CD4-positive, alpha-beta T cell (primary cell): ENCODE data around the gene TPO. TPM values are rescaled to one million over a fixed set of nuclear protein-coding genes. Genes with fewer than 3 reads are reported as not detected.

Source experiments
- ATAC-seq: fragments of 200-7000 bp; cut with Tn5 transposase; one replicate; pipeline ENCODE4 v1.10.0; 2022; ENCODE audit warnings: mild to moderate bottlenecking; ENCODE audit not compliant: poor library complexity
- CTCF ChIA-PET: fragments of 350-600 bp; sonication (Branson Sonifier 250); formaldehyde crosslinking; loops from one replicate; lab custom pipeline; 2021; ENCODE audit warnings: antibody characterized with exemption, inconsistent platforms; lab: Charles Lee
- POLR2A ChIA-PET: fragments of 350-600 bp; sonication (Branson Sonifier 250); formaldehyde crosslinking; loops from one replicate; lab custom pipeline; 2021; ENCODE audit warnings: antibody characterized with exemption, inconsistent platforms; lab: Charles Lee
- DNase-seq, 14 experiments: peaks; one replicate each; pipeline ENCODE4 v3.0.0-alpha.2; 2013 to 2020; ENCODE audit warnings: mixed read lengths in 2 of 14
- H3K27ac ChIP-seq, 2 donors: one replicate each; pipeline versions ENCODE4 v1.5.1 to v1.7.0; 2013; ENCODE audit warnings: low read length in 2 of 2, low read depth in 1 of 2, mild to moderate bottlenecking in 1 of 2
- H3K27me3 ChIP-seq, 2 experiments: 1 replicate in 1 of 2; 2 replicates in 1 of 2; pipeline versions ENCODE4 v1.6.1 to v1.7.0; 2013; ENCODE audit warnings: low read length in 2 of 2, control low read depth in 1 of 2, mild to moderate bottlenecking in 1 of 2, moderate library complexity in 1 of 2; ENCODE audit not compliant: insufficient read depth in 2 of 2, control insufficient read depth in 1 of 2
- H3K36me3 ChIP-seq: one replicate; pipeline ENCODE4 v1.6.1; 2013; ENCODE audit warnings: low read length, control low read depth; ENCODE audit not compliant: insufficient read depth
- H3K4me1 ChIP-seq: one replicate; pipeline ENCODE4 v1.6.1; 2013; ENCODE audit warnings: low read length, control low read depth; ENCODE audit not compliant: insufficient read depth
- H3K4me3 ChIP-seq: one replicate; pipeline ENCODE4 v1.5.1; 2013; ENCODE audit warnings: mild to moderate bottlenecking, low read length, moderate library complexity
- H3K9me3 ChIP-seq, 2 experiments: 1 replicate in 1 of 2; 2 replicates in 1 of 2; pipeline versions ENCODE4 v1.6.1 to v1.7.0; 2013; ENCODE audit warnings: low read length in 2 of 2, mild to moderate bottlenecking in 2 of 2, control low read depth in 1 of 2, moderate library complexity in 1 of 2; ENCODE audit not compliant: control insufficient read depth in 1 of 2, insufficient read depth in 1 of 2
- H3K27ac Mint-ChIP-seq: one replicate; pipeline ENCODE4 v1.8.0; 2020; ENCODE audit warnings: mixed read lengths
- H3K27me3 Mint-ChIP-seq: one replicate; pipeline ENCODE4 v1.8.0; 2021; ENCODE audit warnings: mixed read lengths
- H3K36me3 Mint-ChIP-seq: one replicate; pipeline ENCODE4 v1.8.0; 2021; ENCODE audit warnings: low read depth, mixed read lengths
- H3K4me1 Mint-ChIP-seq: one replicate; pipeline ENCODE4 v1.8.0; 2021; ENCODE audit warnings: low read depth, mixed read lengths
- H3K4me3 Mint-ChIP-seq: one replicate; pipeline ENCODE4 v1.8.0; 2020; ENCODE audit warnings: mild to moderate bottlenecking, mixed read lengths
- H3K9me3 Mint-ChIP-seq: one replicate; pipeline ENCODE4 v1.8.0; 2020; ENCODE audit warnings: mixed read lengths
- intact Hi-C, 2 experiments: fragments of 100-400 bp; cut with DNase I in 1 of 2; cut with micrococcal nuclease in 1 of 2; formaldehyde crosslinking; loops; one replicate each; pipeline versions ENCODE4 v1.15.1 to v1.9.0; 2023 to 2025; cut with DNase I, micrococcal nuclease
- total RNA-seq, 174 experiments: library from RNA in 2 of 174; stranded (reverse) in 2 of 174; gene quantifications; one replicate each; pipeline ENCODE4 v1.2.3 and lab custom pipeline; 2021 to 2026
- TF ChIP-seq, protein P1 (sequence below): fragments of 200-600 bp; IDR thresholded peaks from one replicate; pipeline ENCODE4 v1.8.0; 2022; ENCODE audit warnings: antibody characterized with exemption, mild to moderate bottlenecking

The TPO gene
- total RNA-seq, 2 experiments from 2014 or later, result 0.27 TPM; not detected in 1

DNA sequence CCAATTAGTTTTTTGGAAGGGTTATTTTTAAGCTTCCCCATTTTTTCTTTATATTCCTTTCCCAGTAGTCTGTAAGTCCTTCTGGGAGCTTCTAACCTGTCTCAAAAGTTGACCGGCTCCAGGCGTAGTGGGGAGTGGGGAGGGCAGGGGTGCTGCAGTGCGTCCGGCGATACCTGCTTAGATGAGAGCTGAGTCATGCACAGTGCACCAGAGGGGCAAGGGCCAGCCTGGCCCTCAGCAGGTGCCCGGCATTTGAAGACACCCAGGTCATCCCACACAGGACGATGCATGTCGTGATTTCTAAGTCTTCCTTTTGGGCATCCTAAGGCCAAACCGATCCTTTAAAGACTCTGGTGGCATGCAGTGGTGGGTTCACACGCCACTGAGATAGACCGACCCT, 73.4 kb downstream of the TPO start:
- DNase-seq (no peak), ATAC-seq (no peak)
- Mint-ChIP-seq H3K4me3 (no peak overlapping the region), H3K36me3 (no peaks in the 10 kb centered on the region), H3K9me3 (no peaks in the 10 kb centered on the region), H3K27ac (no peak overlapping the region), H3K27me3 (no peaks in the 10 kb centered on the region), H3K4me1 (no peaks in the 10 kb centered on the region)
- ChIA-PET POLR2A (no interaction called here), CTCF (no interaction called here)
- TF ChIP-seq, protein P1, sequence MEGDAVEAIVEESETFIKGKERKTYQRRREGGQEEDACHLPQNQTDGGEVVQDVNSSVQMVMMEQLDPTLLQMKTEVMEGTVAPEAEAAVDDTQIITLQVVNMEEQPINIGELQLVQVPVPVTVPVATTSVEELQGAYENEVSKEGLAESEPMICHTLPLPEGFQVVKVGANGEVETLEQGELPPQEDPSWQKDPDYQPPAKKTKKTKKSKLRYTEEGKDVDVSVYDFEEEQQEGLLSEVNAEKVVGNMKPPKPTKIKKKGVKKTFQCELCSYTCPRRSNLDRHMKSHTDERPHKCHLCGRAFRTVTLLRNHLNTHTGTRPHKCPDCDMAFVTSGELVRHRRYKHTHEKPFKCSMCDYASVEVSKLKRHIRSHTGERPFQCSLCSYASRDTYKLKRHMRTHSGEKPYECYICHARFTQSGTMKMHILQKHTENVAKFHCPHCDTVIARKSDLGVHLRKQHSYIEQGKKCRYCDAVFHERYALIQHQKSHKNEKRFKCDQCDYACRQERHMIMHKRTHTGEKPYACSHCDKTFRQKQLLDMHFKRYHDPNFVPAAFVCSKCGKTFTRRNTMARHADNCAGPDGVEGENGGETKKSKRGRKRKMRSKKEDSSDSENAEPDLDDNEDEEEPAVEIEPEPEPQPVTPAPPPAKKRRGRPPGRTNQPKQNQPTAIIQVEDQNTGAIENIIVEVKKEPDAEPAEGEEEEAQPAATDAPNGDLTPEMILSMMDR, result no peak
- H3K4me1 ChIP-seq, result peaks cover 7% of the 10 kb centered on the region
- H3K27me3 ChIP-seq, result no peaks in the 10 kb centered on the region
- no peak overlapping the region for H3K27ac ChIP-seq
- peaks cover 0 to 21% of the 10 kb centered on the region in 2 experiments for H3K9me3 ChIP-seq
- no peaks in the 10 kb centered on the region for H3K36me3 ChIP-seq
- no peak overlapping the region for H3K4me3 ChIP-seq
- intact Hi-C loops, result no loop called here

DNA sequence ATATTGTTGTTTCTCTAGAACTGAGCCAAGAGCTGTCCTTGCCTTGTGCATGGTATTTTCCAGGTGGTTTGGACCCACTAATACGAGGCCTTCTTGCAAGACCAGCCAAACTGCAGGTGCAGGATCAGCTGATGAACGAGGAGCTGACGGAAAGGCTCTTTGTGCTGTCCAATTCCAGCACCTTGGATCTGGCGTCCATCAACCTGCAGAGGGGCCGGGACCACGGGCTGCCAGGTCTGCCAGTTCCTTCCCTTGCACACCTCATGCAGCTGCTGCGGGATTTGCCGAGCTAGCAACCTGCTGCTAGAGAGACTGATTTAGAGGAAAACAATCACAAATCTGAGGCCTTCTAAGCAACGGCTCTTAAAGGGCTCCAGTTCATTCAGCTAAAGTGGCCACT, 74.5 kb downstream of the TPO start:
- ChIA-PET POLR2A (no interaction called here), CTCF (no interaction called here)
- intact Hi-C loops, result no loop called here
- H3K27ac Mint-ChIP-seq, result no peak overlapping the region
- no peaks in the 10 kb centered on the region for H3K36me3 Mint-ChIP-seq
- Histone ChIP-seq H3K9me3 (peaks cover 0 to 16% of the 10 kb centered on the region in 2 experiments), H3K27me3 (no peaks in the 10 kb centered on the region), H3K27ac (no peak overlapping the region), H3K4me1 (peaks cover 7% of the 10 kb centered on the region), H3K4me3 (no peak overlapping the region), H3K36me3 (no peaks in the 10 kb centered on the region)
- no peaks in the 10 kb centered on the region for H3K27me3 Mint-ChIP-seq
- no peak overlapping the region for H3K4me3 Mint-ChIP-seq
- peak in 1 of 14 experiments; percentile 25 for DNase-seq
- no peaks in the 10 kb centered on the region for H3K4me1 Mint-ChIP-seq
- no peak for ATAC-seq
- TF ChIP-seq, protein P1, result no peak
- H3K9me3 Mint-ChIP-seq, result no peaks in the 10 kb centered on the region

DNA sequence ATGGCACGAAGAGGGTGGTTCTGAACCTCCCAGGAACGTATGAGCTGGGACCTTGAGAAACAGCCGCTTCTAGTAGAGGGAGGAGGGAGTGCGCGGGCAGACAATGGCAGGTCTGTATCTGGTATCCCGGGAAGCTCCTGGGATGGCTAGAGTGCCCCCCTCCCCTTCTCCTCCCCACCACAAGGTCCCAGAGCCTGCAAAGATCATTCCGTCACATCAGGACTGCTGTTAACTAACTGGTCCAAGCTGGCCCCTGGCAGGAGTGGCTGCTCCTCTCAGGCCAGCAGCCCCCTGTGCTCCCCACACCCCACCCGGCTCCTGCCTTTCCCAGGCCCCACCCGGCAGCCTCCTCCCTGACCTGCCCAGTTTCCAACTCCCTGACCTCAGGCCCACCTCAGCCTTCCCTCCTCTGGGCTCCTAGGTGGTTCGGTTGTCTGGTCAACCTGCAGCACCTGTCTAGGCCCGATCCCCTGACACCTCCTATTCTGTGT, 75.0 kb downstream of the TPO start:
- TF ChIP-seq, protein P1, result no peak
- Mint-ChIP-seq H3K27ac (no peak overlapping the region), H3K36me3 (no peaks in the 10 kb centered on the region), H3K27me3 (no peaks in the 10 kb centered on the region), H3K4me1 (no peaks in the 10 kb centered on the region), H3K4me3 (no peak overlapping the region), H3K9me3 (no peaks in the 10 kb centered on the region)
- POLR2A ChIA-PET, result no interaction called here
- Histone ChIP-seq H3K4me1 (peaks cover 2% of the 10 kb centered on the region), H3K27ac (no peak overlapping the region), H3K9me3 (peaks cover 0 to 16% of the 10 kb centered on the region in 2 experiments), H3K36me3 (no peaks in the 10 kb centered on the region), H3K27me3 (no peaks in the 10 kb centered on the region), H3K4me3 (no peak overlapping the region)
- CTCF ChIA-PET, result no interaction called here
- ATAC-seq (no peak), DNase-seq (peak in 1 of 14 experiments; percentile 4)
- intact Hi-C loops, result no loop called here
